ENCODE measurements around the gene FSTL1. TPM values are rescaled to one million over a fixed set of nuclear protein-coding genes. Genes with fewer than 3 reads are reported as not detected.
"Not testable (repeated sequence)": the region's sequence is repeated elsewhere in the genome, so short reads cannot be mapped to it uniquely, and the experiment has no call there.

FSTL1 gene
- total RNA-seq, 2 experiments from 2014 or later = 0.31 to 1.1 TPM

DNA sequence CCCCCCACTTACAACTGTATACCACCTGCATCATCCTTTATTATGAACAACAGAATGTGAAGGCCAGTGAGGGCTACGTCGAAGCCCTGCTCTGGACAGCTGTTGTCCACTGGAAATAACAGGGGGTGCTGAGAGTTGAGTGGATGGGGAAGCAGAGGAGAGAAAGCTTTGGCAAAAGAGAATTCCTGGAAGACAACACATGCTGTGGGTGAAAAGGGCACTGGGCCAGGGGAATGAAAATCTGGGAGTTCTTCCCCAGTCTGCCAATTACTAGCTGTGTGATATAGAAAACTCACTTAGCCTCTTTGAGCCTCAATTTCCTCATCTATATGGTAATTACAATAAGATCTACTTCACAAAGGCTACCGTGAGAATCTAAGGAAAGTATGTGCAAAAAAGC, 40.7 kb downstream of the FSTL1 start:
- Mint-ChIP-seq H3K27ac (no peak overlapping the region), H3K4me3 (no peak overlapping the region), H3K36me3 (no peaks in the 10 kb centered on the region), H3K27me3 (no peaks in the 10 kb centered on the region), H3K9me3 (no peaks in the 10 kb centered on the region), H3K4me1 (peaks cover 4% of the 10 kb centered on the region)
- POLR2A ChIA-PET = no interaction called here
- DNase-seq (no peak), ATAC-seq (ENCODE audit: low read depth) (no peak)

DNA sequence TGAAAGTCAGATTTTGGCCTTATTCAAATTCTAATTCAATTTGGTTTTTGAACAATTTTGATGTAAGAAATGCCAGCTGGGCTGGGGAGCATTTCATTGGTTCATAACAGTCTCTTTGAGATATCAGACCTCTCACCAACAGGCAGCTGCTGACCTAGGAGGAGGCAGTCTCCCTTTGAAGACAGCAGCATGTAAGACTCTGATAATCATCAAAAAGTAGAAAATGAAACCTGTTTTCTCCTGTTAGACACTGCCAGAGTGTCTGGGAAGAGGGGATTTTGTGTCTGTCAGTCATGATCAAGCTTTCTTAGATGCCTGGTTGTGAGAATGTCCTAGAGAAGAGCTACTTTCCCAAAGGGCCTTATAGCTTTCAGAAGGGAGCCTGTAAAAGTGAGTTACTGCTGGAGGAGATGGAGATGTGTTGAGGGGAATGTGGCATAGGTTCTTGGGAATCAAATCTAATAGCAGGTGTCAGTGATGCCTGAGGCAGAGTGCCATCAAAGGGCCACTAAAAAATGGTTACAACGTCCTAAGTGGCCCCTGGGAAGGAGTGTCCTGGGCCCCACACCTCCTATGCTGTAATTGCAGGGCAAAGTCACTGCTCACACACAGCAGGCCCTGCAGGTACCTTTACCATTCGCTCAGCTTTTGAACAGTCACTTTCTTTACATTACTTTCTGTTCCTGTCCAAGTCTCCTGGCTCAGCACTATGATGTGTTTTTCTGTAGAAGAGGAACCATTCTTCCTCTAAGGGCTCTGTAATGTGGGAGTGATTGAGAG, 43.1 kb downstream of the FSTL1 start:
- Mint-ChIP-seq H3K36me3 (no peaks in the 10 kb centered on the region), H3K9me3 (no peaks in the 10 kb centered on the region), H3K27ac (no peak overlapping the region), H3K4me3 (no peak overlapping the region), H3K27me3 (no peaks in the 10 kb centered on the region), H3K4me1 (peaks cover 2% of the 10 kb centered on the region)
- DNase-seq = no peak
- POLR2A ChIA-PET = no interaction called here
- no peak for ATAC-seq (ENCODE audit: low read depth)

DNA sequence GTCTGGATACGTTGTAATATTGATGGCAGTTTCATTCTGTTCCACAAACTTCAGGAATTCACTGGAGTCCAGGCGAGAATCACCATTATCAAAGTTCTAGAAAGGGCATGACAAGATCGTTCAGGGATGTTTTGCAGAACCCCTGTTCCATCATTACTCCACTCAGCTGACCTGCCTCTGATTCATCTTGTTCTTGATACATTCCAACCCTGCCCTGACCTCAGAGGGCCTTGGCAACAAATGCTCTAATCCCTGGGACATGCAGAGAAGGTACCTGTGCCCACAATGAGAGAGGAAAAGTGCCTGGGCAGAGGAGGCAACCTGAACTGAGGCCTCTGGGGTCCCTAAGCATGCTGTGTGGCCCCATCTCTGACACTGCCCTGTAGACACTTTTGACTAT, 45.9 kb downstream of the FSTL1 start:
- no peak for DNase-seq
- Mint-ChIP-seq H3K4me3 (no peak overlapping the region), H3K36me3 (no peaks in the 10 kb centered on the region), H3K4me1 (peaks cover 2% of the 10 kb centered on the region), H3K27ac (no peak overlapping the region), H3K9me3 (no peaks in the 10 kb centered on the region), H3K27me3 (no peaks in the 10 kb centered on the region)
- no peak for ATAC-seq (ENCODE audit: low read depth)
- POLR2A ChIA-PET = no interaction called here

DNA sequence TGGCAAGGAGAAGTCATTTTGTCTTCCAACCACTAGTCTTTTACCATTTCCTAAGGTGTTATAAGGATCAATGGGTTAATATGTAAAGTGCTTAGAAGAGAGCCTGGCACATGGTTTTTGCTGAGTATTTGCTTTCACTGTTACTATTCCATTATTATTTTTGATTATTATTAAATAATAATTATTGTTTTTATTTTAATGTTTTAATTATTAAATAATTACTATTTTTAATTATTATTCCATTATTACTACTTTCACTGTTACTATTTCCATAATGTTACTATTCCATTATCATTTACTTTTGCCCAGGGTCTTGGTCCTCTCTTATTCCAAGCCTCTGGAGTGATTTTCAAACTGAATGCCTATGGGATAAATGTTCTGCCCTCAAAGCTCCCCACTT, 48.5 kb downstream of the FSTL1 start:
- Mint-ChIP-seq H3K27me3 (no peaks in the 10 kb centered on the region), H3K27ac (no peak overlapping the region), H3K9me3 (no peaks in the 10 kb centered on the region), H3K4me1 (peaks cover 2% of the 10 kb centered on the region), H3K36me3 (no peaks in the 10 kb centered on the region), H3K4me3 (no peak overlapping the region)
- no peak for DNase-seq
- no peak for ATAC-seq (ENCODE audit: low read depth)
- POLR2A ChIA-PET = interaction anchor here (1.0 kb wide), 1 partner anchor 53 kb away, joined by 3 read pairs; the partner anchor contains the start of gene LRRC58

DNA sequence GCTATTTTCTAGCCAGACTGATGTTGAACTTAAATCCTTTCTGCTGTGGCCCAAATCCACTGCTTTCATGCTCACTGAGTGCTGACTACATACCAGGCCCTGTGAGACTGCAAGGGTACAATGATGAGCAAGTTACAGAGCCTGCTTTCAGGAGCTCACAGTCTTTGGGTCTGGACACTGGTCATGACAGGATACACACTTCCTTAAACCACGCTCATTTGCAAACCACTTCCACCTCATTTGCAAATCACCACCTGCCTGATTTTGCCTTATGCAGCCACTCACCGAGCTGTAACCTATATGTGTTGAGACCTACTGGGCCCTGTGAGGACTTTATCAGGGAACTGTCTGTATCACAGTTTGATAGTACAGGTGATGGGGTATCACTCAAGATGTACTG, 51.4 kb downstream of the FSTL1 start:
- H3K4me1 Mint-ChIP-seq = peaks cover 2% of the 10 kb centered on the region
- H3K27ac Mint-ChIP-seq = no peak overlapping the region
- no peak for DNase-seq
- H3K9me3 Mint-ChIP-seq = no peaks in the 10 kb centered on the region
- H3K36me3 Mint-ChIP-seq = no peaks in the 10 kb centered on the region
- no peak overlapping the region for H3K4me3 Mint-ChIP-seq
- H3K27me3 Mint-ChIP-seq = peaks cover 2% of the 10 kb centered on the region
- no peak for ATAC-seq (ENCODE audit: low read depth)
- POLR2A ChIA-PET = no interaction called here

DNA sequence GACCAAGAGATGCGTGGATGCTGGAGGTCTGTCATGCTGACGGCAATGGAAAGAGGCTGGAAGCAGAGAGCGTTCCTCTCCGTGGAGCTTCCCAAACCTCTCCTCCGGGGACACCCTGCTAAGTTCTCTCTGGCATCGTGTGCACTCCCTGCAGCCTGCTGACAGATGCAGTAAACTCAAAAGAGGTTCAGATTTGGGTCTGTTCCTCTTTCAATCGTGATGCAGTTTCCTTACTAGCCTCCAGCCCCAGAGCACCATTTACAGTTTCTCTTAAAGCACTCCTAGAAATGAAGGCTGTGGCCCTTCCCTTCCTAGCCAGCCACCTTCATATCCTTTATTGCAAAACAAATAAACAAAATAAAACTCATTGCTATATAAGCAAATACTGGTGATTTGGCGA, 54.3 kb downstream of the FSTL1 start:
- POLR2A ChIA-PET = no interaction called here
- H3K27me3 Mint-ChIP-seq = peaks cover 2% of the 10 kb centered on the region
- H3K4me1 Mint-ChIP-seq = peaks cover 2% of the 10 kb centered on the region
- H3K4me3 Mint-ChIP-seq = no peak overlapping the region
- no peaks in the 10 kb centered on the region for H3K9me3 Mint-ChIP-seq
- H3K36me3 Mint-ChIP-seq = no peaks in the 10 kb centered on the region
- H3K27ac Mint-ChIP-seq = no peak overlapping the region
- ATAC-seq (ENCODE audit: low read depth) = no peak
- no peak for DNase-seq

DNA sequence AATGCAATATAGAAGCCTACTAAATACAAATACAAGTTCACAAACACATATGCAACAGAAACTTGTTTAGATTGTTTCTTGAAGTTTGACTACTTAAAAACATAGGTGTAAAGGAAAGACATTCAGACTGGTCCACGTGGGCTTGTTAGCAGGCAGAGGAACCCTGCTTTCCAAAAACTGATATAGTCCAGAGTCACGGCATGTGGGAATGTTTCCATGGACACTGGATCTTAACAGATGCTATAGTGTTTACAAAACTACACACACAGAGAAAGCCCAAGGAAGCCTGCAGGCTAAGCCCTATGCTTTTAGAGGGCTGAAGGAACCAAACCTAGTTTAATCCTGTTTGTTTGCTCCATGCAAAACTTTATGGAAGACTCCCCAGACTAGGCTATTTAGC, 56.4 kb downstream of the FSTL1 start:
- Mint-ChIP-seq H3K4me3 (no peak overlapping the region), H3K36me3 (no peaks in the 10 kb centered on the region), H3K4me1 (peaks cover under 1% of the 10 kb centered on the region), H3K27me3 (peaks cover 2% of the 10 kb centered on the region), H3K27ac (no peak overlapping the region), H3K9me3 (no peaks in the 10 kb centered on the region)
- POLR2A ChIA-PET = no interaction called here
- ATAC-seq (ENCODE audit: low read depth) (no peak), DNase-seq (no peak)

DNA sequence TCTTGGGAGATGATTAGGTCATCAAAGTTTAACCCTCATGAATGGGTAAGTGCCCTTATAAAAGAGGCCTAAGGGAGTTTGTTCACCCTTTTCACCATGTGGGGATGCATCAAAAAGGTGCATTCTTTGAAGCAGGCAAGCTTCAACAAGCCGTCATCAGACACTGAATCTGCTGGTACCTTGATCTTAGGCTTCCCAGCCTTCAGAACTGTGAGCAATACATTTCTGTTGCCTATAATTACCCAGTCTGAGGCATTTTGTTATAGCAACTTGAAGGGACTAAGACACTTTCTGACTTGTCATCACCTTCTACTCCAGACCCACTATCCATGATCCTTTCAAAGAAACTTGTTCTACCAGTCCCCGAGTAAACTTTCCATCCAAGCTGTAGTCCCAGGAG, 57.0 kb downstream of the FSTL1 start:
- peaks cover 2% of the 10 kb centered on the region for H3K27me3 Mint-ChIP-seq
- H3K4me3 Mint-ChIP-seq = no peak overlapping the region
- POLR2A ChIA-PET = no interaction called here
- no peaks in the 10 kb centered on the region for H3K36me3 Mint-ChIP-seq
- ATAC-seq (ENCODE audit: low read depth) = no peak
- H3K9me3 Mint-ChIP-seq = no peaks in the 10 kb centered on the region
- no peak overlapping the region for H3K27ac Mint-ChIP-seq
- no peaks in the 10 kb centered on the region for H3K4me1 Mint-ChIP-seq
- no peak for DNase-seq

DNA sequence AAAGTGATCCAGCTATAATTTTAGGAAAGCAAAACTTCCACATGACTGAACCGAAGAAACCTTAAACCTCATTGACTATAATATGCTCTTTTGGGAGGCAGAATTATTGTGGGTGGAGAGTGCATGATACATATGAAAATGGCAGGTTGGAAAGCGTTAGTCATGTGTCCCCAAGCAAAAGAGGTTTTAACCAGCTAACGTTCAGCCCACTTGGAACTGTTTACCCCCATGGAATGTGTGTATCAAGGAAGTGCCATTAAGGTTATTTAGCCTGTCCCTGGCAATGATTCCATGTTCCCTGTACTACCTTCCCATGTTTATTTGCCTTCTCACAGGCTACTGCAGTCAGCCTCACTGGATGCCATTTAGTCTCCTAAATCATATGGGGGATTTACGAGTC, 57.5 kb downstream of the FSTL1 start:
- H3K9me3 Mint-ChIP-seq = no peaks in the 10 kb centered on the region
- no peaks in the 10 kb centered on the region for H3K36me3 Mint-ChIP-seq
- no peak for DNase-seq
- no peak for ATAC-seq (ENCODE audit: low read depth)
- peaks cover 2% of the 10 kb centered on the region for H3K27me3 Mint-ChIP-seq
- no peaks in the 10 kb centered on the region for H3K4me1 Mint-ChIP-seq
- POLR2A ChIA-PET = no interaction called here
- no peak overlapping the region for H3K4me3 Mint-ChIP-seq
- H3K27ac Mint-ChIP-seq = no peak overlapping the region

DNA sequence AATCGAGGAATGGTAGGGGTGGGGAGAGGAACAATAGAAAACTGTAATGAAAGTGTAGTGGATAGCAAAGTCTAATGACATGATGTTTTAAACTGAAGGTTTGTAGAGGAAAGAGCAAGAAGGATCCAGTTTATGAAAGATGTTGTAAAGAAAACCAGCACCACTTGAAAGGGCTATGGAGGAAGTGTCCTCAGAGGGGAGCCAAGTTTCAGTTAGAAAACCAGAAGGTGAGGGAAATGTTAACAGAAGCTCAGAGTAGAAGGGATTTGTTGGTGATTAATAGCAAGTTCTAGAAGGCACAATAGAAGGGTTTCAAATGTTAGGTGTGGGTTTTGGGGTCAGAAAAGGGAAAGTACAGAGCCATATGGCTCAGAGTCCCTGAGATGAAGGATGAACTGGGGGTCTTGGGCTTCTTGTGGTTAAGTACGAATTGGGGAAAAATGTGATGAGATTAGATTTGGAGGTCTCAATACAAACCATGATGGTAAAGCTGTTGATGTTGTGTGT, 67.8 kb downstream of the FSTL1 start:
- Mint-ChIP-seq H3K4me1 (no peaks in the 10 kb centered on the region), H3K27ac (no peak overlapping the region), H3K4me3 (no peak overlapping the region), H3K27me3 (no peaks in the 10 kb centered on the region), H3K36me3 (no peaks in the 10 kb centered on the region), H3K9me3 (no peaks in the 10 kb centered on the region)
- POLR2A ChIA-PET = no interaction called here
- ATAC-seq (ENCODE audit: low read depth) (no peak), DNase-seq (no peak)

DNA sequence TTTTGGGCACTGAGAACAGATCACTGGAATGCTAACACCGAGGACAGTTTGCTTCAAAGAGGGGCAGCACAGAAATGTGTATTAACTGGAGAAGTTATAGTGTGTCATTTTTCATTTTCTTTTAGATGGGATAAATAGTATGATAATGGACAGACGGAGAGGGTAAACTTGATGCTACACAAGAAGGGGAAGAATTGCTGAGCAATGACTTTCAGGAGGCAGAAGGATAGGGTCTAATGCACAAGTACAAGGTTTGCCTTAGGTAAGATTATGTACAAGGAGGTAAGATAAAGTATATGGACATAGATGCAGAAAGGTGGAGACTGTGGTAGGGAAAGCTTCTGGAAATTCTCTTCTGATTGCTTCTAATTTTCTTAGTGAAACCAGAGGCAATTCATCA, 69.3 kb downstream of the FSTL1 start:
- Mint-ChIP-seq H3K27ac (no peak overlapping the region), H3K9me3 (no peaks in the 10 kb centered on the region), H3K36me3 (no peaks in the 10 kb centered on the region), H3K4me1 (no peaks in the 10 kb centered on the region), H3K4me3 (no peak overlapping the region), H3K27me3 (no peaks in the 10 kb centered on the region)
- DNase-seq (no peak), ATAC-seq (ENCODE audit: low read depth) (no peak)
- POLR2A ChIA-PET = no interaction called here

DNA sequence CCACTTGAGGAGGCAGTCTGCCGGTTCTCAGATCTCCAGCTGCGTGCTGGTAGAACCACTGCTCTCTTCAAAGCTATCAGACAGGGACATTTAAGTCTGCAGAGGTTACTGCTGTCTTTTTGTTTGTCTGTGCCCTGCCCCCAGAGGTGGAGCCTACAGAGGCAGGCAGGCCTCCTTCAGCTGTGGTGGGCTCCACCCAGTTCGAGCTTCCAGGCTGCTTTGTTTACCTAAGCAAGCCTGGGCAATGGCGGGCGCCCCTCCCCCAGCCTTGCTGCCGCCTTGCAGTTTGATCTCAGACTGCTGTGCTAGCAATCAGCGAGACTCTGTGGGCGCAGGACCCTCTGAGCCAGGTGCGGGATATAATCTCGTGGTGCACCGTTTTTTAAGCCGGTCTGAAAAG, 72.8 kb downstream of the FSTL1 start:
- H3K4me3 Mint-ChIP-seq; POLR2A ChIA-PET; H3K36me3 Mint-ChIP-seq; ATAC-seq (ENCODE audit: low read depth); H3K4me1 Mint-ChIP-seq; H3K9me3 Mint-ChIP-seq; H3K27ac Mint-ChIP-seq; H3K27me3 Mint-ChIP-seq; DNase-seq: not testable (repeated sequence)

DNA sequence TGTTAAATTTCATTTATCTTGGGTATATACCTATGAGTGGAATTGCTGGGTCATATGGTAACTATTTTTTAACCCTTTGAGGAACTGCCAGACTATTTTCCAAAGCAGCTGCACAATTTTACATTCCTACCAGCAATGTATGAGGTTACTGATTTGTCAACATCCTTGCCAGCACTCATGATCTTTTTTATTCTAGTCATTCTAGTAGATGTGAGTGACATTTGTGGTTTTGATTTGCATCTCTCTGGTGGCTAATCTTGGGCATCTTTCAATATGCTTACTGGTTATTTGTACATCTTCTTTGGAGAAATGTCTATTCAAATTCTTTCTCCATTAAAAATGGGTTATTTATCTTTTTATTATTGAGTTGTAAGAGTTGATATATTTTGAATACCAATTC, 80.3 kb downstream of the FSTL1 start:
- POLR2A ChIA-PET = no interaction called here
- no peak for DNase-seq
- Mint-ChIP-seq H3K36me3 (no peaks in the 10 kb centered on the region), H3K27ac (no peak overlapping the region), H3K27me3 (peaks cover 22% of the 10 kb centered on the region), H3K4me3 (no peak overlapping the region), H3K9me3 (peaks cover 1% of the 10 kb centered on the region), H3K4me1 (no peaks in the 10 kb centered on the region)
- ATAC-seq (ENCODE audit: low read depth) = no peak

DNA sequence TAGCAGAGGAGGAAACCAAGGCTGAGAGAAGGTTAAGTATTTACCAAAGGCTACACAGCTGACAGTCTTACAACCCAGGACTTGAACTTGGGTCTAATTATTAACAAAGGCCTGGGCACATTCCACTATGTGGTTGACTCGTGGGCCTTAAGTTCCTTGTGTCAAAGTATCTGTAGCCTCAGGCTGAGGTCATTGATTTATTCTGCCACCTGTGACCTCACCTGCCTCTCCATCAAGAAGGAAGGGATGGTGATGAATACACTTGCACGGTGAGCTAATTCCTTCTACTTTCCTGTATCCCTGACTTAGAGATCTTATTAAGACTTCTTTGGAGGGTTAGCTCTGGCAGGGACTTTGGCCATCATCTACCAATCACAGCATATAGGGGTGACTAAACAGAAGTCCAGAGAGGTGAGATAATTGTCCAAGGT, 81.7 kb downstream of the FSTL1 start:
- H3K4me3 Mint-ChIP-seq = no peak overlapping the region

More for the DNA sequence above, 81.7 kb downstream of the FSTL1 start:
- H3K36me3 Mint-ChIP-seq = no peaks in the 10 kb centered on the region
- DNase-seq (no peak), ATAC-seq (ENCODE audit: low read depth) (no peak)
- H3K27ac Mint-ChIP-seq = no peak overlapping the region
- H3K27me3 Mint-ChIP-seq = peaks cover 32% of the 10 kb centered on the region
- no peaks in the 10 kb centered on the region for H3K4me1 Mint-ChIP-seq
- H3K9me3 Mint-ChIP-seq = peaks cover 1% of the 10 kb centered on the region
- POLR2A ChIA-PET = no interaction called here
